ENCODE measurements around the gene RNF26. TPM values are rescaled to one million over a fixed set of nuclear protein-coding genes. Genes with fewer than 3 reads are reported as not detected.

Gene RNF26
- total and polyA plus RNA-seq, 4 donors, result 8.2 to 25.4 (median 13.6) TPM

GRCh38 chr11:119347242-119347641 lies 12.9 kb downstream of the RNF26 start:
- DNase-seq (no peak), ATAC-seq (ENCODE audit: insufficient read depth, low FRiP score) (no peak)
- Histone ChIP-seq H3K9me3 (ENCODE audit: control insufficient read depth in 4 of 4, insufficient read depth in 3 of 4, low read length in 3 of 4) (no peaks in the 10 kb centered on the region), H3K27me3 (ENCODE audit: control insufficient read depth in 3 of 3, insufficient read depth in 3 of 3, low read length in 2 of 3) (peaks cover 0 to 6% (median 0%) of the 10 kb centered on the region in 3 donors), H3K36me3 (ENCODE audit: control insufficient read depth in 4 of 4, insufficient read depth in 4 of 4, low read length in 4 of 4) (no peaks in the 10 kb centered on the region), H3K9ac (ENCODE audit: insufficient read depth in 1 of 2, low read length in 2 of 2) (no peak overlapping the region), H3K4me1 (ENCODE audit: control insufficient read depth in 5 of 5, insufficient read depth in 5 of 5, low read length in 5 of 5) (no peaks in the 10 kb centered on the region), H3K27ac (ENCODE audit: low read depth in 1 of 2, low read length in 1 of 2) (no peak overlapping the region), H3K4me3 (no peak overlapping the region)
- WGBS, 2 donors, result 82 to 98% methylated on average over 2 of the region's 2 CpGs
- TF ChIP-seq CTCF (IDR thresholded peaks at IDR 0.05; ENCODE audit: control extremely low read depth, extremely low read depth), result no peak

GRCh38 chr11:119347940-119348605 lies 13.7 kb downstream of the RNF26 start:
- Histone ChIP-seq H3K36me3 (ENCODE audit: control insufficient read depth in 4 of 4, insufficient read depth in 4 of 4, low read length in 4 of 4) (no peaks in the 10 kb centered on the region), H3K9me3 (ENCODE audit: control insufficient read depth in 4 of 4, insufficient read depth in 3 of 4, low read length in 3 of 4) (no peaks in the 10 kb centered on the region), H3K9ac (ENCODE audit: insufficient read depth in 1 of 2, low read length in 2 of 2) (no peak overlapping the region), H3K27ac (ENCODE audit: low read depth in 1 of 2, low read length in 1 of 2) (no peak overlapping the region), H3K4me3 (no peak overlapping the region), H3K27me3 (ENCODE audit: control insufficient read depth in 3 of 3, insufficient read depth in 3 of 3, low read length in 2 of 3) (peaks cover 0 to 6% (median 0%) of the 10 kb centered on the region in 3 donors), H3K4me1 (ENCODE audit: control insufficient read depth in 5 of 5, insufficient read depth in 5 of 5, low read length in 5 of 5) (peaks cover 0 to 4% (median 2%) of the 10 kb centered on the region in 5 donors)
- ATAC-seq (ENCODE audit: insufficient read depth, low FRiP score) (no peak), DNase-seq (no peak)
- WGBS, 2 donors, result 77% methylated on average over 16 of the region's 16 CpGs
- TF ChIP-seq CTCF (IDR thresholded peaks at IDR 0.05; ENCODE audit: control extremely low read depth, extremely low read depth), result no peak

GRCh38 chr11:119350302-119350701 lies 16.0 kb downstream of the RNF26 start:
- WGBS, 2 donors, result 68 to 69% methylated on average over 6 of the region's 6 CpGs
- no peak for DNase-seq
- Histone ChIP-seq H3K27ac (ENCODE audit: low read depth in 1 of 2, low read length in 1 of 2) (no peak overlapping the region), H3K9ac (ENCODE audit: insufficient read depth in 1 of 2, low read length in 2 of 2) (no peak overlapping the region), H3K9me3 (ENCODE audit: control insufficient read depth in 4 of 4, insufficient read depth in 3 of 4, low read length in 3 of 4) (no peaks in the 10 kb centered on the region), H3K4me1 (ENCODE audit: control insufficient read depth in 5 of 5, insufficient read depth in 5 of 5, low read length in 5 of 5) (peaks cover 0 to 5% (median 2%) of the 10 kb centered on the region in 5 donors), H3K27me3 (ENCODE audit: control insufficient read depth in 3 of 3, insufficient read depth in 3 of 3, low read length in 2 of 3) (peaks cover 0 to 6% (median 0%) of the 10 kb centered on the region in 3 donors), H3K4me3 (no peak overlapping the region), H3K36me3 (ENCODE audit: control insufficient read depth in 4 of 4, insufficient read depth in 4 of 4, low read length in 4 of 4) (no peaks in the 10 kb centered on the region)
- no peak for ATAC-seq (ENCODE audit: insufficient read depth, low FRiP score)
- TF ChIP-seq CTCF (IDR thresholded peaks at IDR 0.05; ENCODE audit: control extremely low read depth, extremely low read depth), result no peak
